GM12875 (cell line): ENCODE measurements around the gene UGT1A9.

Experiments used
- H3K4me3 ChIP-seq: one replicate; pipeline ENCODE4 v1.5.1; 2011; ENCODE audit warnings: low read depth, low read length, control low read depth
- TF ChIP-seq, protein P1 (sequence below): IDR thresholded peaks from 2 replicates; pipeline ENCODE4 v1.5.1; 2011; ENCODE audit warnings: low read depth, mild to moderate bottlenecking, control low read depth, inconsistent platforms, low read length, moderate library complexity, borderline replicate concordance; ENCODE audit not compliant: insufficient read depth

Gene UGT1A9

DNA sequence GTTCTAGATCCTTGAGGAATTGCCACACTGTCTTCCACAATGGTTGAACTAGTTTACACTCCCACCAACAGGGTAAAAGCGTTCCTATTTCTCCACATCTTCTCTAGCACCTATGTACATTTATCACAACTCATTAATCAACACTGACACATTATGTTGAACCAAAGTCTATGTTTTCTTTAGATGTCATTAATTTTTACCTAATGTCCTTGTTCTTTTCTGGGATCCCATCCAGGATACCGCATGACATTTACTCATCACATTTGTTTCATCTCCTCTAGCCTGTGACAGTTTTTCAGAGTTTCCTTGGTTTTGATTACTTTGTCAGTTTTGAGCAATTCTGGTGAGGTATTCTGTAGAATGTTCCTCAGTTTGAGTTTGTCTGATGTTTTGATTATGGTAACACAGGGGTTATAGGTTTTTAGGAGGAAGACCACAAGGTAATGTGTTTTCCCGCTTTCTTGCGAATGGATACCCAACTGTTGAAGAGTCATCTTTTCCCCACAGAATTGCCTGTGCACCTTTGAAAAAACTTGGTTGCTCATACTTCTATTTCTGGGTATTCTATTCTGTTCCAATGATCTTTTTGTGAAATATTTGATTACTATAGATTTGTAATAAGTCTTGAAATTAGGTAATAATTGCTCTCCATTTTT, 3.0 kb upstream of the UGT1A9 start:
- H3K4me3 ChIP-seq, result no peak overlapping the region
- TF ChIP-seq, protein P1, sequence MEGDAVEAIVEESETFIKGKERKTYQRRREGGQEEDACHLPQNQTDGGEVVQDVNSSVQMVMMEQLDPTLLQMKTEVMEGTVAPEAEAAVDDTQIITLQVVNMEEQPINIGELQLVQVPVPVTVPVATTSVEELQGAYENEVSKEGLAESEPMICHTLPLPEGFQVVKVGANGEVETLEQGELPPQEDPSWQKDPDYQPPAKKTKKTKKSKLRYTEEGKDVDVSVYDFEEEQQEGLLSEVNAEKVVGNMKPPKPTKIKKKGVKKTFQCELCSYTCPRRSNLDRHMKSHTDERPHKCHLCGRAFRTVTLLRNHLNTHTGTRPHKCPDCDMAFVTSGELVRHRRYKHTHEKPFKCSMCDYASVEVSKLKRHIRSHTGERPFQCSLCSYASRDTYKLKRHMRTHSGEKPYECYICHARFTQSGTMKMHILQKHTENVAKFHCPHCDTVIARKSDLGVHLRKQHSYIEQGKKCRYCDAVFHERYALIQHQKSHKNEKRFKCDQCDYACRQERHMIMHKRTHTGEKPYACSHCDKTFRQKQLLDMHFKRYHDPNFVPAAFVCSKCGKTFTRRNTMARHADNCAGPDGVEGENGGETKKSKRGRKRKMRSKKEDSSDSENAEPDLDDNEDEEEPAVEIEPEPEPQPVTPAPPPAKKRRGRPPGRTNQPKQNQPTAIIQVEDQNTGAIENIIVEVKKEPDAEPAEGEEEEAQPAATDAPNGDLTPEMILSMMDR, result no peak

DNA sequence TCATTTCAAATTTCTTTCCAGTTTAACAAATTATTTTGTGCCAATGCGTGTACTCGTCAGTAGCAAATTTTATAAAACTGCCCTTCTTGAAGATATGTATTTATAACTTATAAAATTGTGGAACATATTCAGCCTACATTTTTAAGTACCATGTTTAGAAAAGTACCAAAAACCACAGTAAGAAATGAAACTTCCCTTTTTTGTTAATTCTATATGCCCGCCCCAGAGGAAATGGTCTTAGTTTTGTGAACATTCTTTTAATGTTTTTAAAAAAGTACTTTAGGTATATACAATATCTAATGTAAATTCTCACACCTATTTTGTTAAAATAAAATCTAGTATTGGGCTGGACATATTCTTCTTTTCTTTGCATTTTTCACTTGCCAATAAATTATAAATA, 1.2 kb downstream of the UGT1A9 start:
- TF ChIP-seq, protein P1, result no peak
- no peak overlapping the region for H3K4me3 ChIP-seq

DNA sequence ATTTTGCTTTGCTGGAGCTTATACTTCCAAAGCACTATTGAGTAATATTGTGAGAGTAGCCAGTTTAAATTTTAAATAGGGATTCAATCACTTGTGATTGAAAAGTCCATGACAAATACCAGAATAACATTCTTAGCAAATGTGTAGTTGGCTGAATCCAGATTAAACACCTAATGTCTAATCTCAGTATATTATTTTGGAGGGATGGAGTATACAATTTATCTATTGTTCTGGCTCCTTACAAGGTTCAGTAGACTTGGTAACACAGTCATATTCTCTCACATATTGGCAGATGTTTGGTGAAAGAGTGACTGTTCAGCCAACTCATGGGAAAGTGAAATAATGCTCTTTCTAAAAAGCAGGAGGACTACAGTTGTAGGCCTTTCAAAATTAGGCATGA, 2.2 kb downstream of the UGT1A9 start:
- no peak overlapping the region for H3K4me3 ChIP-seq
- TF ChIP-seq, protein P1, result no peak

DNA sequence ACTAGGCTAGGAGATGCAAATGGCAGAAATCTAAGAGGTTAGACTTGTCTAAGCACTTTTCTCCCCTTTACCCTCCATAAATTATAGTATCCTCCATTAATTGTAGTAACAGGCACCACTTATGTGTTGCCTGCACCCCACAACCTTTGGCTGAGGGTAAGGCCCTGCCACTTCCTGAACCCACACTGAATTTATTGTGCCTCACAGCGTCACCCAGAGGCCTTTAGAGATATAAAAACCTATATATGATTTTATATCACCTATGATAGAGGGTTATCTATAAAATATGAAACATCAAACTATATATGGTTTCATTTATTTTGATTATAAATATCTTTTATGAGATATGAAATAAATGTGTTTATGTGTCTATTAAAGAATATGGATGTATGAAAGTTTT, 2.6 kb downstream of the UGT1A9 start:
- TF ChIP-seq, protein P1, result no peak
- no peak overlapping the region for H3K4me3 ChIP-seq

DNA sequence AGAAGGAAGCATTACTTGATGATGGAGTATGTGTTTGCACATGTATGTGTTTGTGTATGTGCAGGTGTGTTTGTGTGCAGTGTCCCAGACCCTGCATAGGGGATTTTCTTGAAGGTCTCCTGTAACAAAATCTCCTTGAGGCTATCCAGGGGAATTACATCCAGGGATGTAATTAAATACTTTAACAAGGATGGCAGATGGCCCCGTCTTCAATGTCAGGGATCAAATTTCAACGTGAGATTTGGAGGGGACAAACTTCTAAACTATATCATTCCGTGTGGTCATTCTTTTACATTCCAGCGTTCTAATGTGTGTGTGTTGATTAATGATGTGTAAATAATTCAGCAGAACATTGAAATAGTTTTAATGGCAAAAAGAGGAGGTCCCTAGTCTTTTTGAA, 3.3 kb downstream of the UGT1A9 start:
- no peak overlapping the region for H3K4me3 ChIP-seq
- TF ChIP-seq, protein P1, result no peak

DNA sequence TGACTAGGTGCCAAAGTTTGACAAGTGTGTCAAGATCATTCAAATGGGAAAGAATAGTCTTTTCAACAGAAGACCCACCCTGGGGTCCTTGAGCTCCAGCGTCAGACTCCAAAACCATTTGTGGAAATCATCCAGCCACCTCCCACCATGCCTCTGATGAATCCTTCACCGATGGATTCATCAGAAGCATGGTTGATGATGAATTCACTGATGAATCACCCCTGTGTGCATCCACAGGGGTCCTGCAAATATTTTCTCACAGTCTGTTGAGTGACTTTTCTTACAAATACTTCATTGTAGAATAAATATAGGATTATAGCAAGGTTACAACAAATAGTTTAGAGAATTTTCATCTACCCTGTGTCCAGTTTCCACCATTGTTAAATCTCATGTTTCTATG, 4.3 kb downstream of the UGT1A9 start:
- no peak overlapping the region for H3K4me3 ChIP-seq

DNA sequence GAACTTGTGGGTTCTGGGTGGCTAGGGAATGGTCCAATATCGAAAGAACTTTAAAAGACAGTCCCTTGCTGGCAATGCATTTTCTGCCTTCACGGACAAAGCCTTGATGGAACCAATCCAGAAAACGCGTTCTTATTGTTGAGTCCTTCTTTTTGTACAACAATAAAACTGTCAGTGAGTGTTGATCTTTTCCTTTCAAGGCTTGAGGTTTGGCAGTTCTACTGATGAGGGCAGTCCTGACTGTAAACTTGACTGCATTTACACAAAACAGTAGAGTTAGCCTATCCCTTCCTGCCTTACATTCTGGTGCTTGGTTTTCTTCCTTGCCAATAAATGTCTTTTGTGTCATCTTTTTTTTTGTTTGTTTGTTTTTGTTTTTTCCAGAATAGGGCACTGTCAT, 7.5 kb downstream of the UGT1A9 start:
- H3K4me3 ChIP-seq, result no peak overlapping the region
- TF ChIP-seq, protein P1, result no peak

More for the DNA sequence above, 4.3 kb downstream of the UGT1A9 start:
- TF ChIP-seq, protein P1, result no peak
